SIG-M5 treated with dmso at 0.1 percent for 504 hours (cell line): ENCODE measurements around the gene VCL.
"Not testable (repeated sequence)": the region's sequence is repeated elsewhere in the genome, so short reads cannot be mapped to it uniquely, and the experiment has no call there.

ENCODE experiments used
- DNase-seq: peaks from one replicate; lab custom pipeline; 2025; ENCODE audit not compliant: unreplicated experiment; lab: John Stamatoyannopoulos, UW

Gene VCL

GRCh38 chr10:74000892-74001669 lies 3.2 kb downstream of the VCL start:
- DNase-seq: no peak

DNA sequence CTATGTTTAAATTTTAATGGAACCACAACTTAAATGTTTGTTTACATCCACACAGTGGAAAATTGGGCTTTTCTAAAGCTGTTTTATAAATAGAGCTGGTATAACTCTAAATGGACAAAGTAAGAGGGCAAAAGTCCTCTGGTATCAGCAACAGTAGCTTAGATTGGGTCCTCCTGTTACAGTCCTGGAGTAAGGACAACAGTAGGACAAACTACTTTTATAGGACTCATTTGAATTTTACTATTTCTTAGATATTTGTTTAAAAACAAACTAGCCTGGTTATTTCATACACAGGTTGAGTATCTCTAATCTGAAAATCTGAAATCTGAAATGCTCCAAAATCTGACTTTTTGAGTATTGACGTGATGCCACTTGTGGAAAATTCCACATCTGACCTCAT lies 8.4 kb downstream of the VCL start:
- no peak for DNase-seq

DNA sequence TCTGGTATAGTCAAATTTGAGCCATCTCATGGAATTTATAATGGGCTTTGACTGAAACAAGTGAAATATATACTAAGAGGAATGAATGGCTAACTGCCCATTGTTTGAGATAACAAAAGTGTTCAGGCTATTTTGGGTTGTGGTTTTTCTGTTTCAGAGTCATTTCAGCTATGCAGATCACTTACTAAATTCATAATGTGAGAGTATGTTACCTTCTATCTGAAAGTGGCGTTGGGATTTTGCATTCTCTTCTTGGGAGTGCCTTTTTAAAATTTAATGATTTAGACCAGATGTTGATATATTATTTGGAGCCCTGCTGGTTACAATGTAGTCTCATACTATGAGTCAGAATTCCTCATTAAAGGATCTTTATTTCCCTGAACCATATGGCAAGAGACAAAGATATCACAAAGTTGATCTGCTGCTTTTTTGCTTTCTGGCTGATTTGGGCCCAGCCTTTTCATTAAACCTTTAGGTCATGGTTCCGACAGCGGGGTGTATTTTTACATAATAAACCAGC lies 10.4 kb downstream of the VCL start:
- DNase-seq: no peak

DNA sequence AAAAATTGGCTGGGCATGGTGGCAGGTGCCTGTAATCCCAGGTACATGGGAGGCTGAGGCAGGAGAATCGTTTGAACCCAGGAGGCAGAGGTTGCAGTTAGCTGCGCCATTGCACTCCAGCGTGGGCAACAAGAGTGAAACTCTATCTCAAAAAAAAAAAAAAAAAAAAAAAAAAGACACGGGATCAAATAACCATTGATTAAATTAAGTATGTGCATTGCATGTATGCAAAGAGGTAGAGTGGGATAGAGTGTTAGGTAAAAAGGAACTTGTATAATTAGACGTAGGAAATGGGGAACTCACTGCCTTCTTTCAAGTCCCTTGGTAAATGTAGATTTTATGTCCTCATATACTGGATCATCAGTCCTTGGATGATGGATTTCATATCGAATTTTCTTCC lies 13.1 kb downstream of the VCL start:
- peak; percentile 50 for DNase-seq

DNA sequence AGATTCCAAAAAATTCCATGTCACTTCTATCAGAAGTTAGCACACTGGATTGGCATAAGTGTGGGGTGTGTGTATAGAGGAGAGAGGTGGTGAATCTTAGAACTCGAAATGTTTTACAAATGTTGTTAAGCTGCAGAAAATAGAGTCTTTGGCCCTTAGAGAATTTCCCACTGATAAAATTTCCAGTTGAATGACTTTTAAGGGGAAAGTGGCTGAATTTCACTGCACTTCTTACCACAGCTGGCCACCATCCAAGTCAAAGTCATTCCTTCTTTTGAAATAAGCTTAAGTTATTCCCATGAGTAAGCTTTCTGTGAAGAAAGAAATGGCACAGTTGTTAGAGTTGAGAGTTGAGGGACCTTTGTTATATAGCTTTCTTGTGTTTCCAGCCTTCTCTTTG lies 13.9 kb downstream of the VCL start:
- DNase-seq: no peak

GRCh38 chr10:74012480-74012879 lies 14.6 kb downstream of the VCL start:
- no peak for DNase-seq

DNA sequence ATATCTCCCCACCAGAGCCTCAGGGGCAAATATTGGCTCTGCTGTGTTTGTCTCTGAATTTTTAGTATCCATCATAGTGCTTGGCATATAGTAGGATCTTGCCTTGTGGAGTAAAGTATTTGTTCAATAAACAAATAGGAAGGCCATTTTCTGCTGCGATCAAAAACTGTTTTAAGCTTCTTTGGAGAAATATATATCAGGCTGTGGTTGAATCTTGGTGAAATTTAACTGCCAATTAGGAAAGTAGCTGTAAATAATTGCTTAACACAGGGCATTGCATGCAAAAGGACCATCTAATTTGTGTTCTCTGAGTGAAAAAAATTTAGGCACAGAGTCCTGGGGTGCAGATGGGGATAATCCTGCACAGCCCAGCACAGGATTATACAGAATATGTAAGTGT lies 15.1 kb downstream of the VCL start:
- DNase-seq: no peak

DNA sequence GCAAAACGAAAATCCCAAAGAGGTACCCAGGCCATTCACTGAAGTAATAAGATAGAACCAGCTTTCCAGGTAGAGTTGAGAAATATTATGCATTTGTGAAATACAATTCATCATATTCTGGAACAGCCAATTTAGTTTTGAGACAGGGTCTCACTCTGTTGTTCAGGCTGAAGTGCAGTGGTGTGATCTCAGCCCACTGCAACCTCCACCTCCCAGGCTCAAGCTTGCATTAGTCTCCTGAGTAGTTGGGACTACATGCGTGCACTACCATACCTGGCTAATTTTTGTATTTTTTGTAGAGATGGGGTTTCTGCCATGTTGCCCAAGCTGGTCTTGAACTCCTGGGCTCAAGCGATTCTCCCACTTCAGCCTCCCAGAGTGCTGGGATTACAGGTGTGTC lies 16.7 kb downstream of the VCL start:
- not testable (repeated sequence) for DNase-seq

DNA sequence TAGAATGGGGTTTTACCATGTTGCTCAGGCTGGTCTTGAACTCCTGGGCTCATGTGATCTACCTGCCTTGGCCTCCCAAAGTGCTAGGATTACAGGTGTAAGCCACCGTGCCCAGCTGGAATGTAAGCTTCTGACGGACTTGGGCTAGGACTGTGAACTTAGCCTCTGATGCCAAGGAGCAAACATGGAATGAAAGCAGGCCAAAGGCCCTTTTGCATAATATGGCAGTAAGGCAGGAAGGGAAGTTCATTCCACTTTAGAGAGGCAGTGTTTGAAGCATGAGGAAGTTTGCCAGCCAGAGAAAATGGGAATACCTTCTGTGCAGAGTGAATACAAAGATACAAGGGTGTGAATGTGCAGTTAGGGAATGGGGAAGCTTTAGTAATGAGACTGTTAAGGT lies 20.3 kb downstream of the VCL start:
- no peak for DNase-seq

DNA sequence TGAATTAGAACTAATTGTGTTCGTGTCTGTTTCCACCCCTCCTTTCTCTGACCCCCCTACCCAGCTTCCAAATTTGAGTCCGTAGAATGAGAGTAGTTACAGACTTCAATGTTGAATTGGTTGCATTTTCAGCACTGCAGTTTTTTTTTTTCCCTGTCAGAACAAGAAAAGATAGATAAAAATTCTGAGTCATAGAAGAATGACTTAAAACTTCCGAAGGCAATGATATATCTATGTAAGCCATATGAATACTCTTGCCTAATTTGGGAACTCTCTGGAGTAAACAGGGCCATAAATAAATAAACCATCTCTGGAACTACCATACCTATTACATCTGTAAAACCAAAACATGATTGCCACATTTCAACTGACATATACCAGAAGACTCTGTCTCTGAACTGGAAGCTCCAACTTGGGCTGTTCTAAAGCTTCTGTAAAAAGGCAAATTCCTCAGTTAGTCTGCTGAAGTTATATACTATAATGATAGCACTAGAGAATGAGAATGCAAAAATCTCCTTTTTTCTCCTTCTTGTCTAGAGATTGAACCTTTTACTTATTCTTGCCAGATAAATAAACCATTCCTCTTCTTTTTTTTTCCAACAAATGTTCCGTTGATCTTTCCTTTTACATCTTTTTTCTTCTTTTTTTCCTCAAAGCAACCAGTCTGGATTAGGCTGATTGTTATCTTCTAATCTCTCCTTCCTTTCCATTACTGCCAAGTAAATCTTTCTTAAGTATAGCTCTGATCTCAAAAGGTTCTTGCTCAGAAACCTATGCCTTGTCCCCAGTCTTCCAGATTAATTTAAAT lies 23.5 kb downstream of the VCL start:
- DNase-seq: no peak

DNA sequence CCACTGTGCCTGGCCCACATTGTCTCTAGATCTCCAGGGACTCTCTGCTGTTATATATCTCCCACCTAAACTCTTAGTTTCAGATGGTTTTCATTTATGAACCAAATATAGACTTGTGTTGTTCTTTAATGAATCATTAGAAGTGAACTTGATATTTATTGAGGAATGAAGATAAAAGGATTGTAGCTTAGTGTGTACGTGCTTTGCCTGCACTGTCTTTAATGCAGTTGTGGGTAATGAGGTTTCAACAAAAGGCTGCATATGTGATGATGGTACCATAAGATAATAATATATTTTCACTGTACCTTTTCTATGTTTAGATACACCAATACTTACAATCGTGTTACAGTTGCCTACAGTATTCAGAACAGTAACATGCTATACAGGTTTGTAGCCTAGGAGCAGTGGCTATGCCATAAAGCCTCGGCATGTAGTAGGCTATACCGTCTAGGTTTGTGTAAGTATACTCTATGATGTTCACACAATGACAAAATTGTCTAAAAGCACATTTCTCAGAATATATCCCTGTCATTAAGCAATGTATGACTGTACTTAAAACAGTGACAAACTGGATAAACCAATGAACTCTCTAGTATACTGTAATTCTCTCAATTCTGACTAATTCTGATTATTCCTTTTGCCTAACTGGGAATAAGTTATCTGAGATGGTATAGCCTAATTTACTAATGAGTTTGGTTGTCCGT lies 25.2 kb downstream of the VCL start:
- no peak for DNase-seq

GRCh38 chr10:74024600-74024999 lies 26.7 kb downstream of the VCL start:
- DNase-seq: no peak

- DNase-seq: no peak
Observed at GRCh38 chr10:74025380-74025978, 27.6 kb downstream of the VCL start.

- DNase-seq: no peak
Observed at GRCh38 chr10:74026428-74027015, 28.6 kb downstream of the VCL start.

GRCh38 chr10:74027702-74028101 lies 29.8 kb downstream of the VCL start:
- DNase-seq: no peak

- no peak for DNase-seq
Observed at GRCh38 chr10:74029943-74030342, 32.0 kb downstream of the VCL start.

GRCh38 chr10:74032208-74032607 lies 34.3 kb downstream of the VCL start:
- not testable (repeated sequence) for DNase-seq

GRCh38 chr10:74032900-74033655 lies 35.2 kb downstream of the VCL start:
- peak; percentile 26 for DNase-seq

DNA sequence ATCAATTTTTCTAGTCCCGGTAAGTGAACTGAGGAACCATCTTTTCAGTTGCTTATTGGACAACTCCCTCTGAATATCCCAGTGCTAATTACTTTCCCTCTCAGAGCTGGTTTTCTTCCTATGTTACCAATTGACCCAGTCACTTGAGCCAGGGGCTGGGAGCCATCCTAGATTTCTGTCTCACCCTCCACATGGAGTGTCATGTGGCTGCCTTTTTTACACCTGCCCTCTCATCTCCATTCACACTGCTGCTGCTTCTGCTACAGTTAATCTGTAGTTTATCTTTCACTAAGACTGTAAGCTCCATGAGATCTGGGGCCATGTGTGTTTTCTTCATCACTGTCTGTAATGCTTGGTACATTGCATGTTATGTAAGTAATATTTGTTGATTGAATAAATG lies 35.8 kb downstream of the VCL start:
- DNase-seq: no peak

DNA sequence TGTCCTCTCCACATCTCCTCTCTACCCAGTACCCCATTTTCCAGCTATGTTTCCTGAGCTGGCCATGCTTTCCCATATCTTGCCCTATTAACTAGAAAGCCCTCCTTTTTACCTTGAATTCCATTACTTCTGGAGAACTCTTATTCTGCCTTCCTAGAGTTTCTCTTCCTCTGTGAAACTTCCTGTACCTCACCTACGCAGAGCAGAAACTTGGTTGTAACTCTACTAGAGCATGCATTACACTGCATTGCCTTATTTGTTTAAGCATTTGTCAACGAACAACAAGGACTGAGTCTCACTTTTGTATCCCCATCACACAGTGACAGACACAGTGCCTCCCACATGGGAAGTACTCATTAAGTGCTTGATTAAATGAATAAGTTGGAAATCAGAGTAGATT lies 36.4 kb downstream of the VCL start:
- DNase-seq: no peak
